ENCODE measurements around the gene CCNJ.
"Not testable (repeated sequence)": the region's sequence is repeated elsewhere in the genome, so short reads cannot be mapped to it uniquely, and the experiment has no call there.

The CCNJ gene

GRCh38 chr10:96043033-96043892 lies at the start of gene CCNJ:
Gene CCNJ, plus strand, starts transcription at chr10:96043583. Its CDS starts 811 bp downstream, at chr10:96044394.
- DNase-seq = peak; percentile 79

- DNase-seq = not testable (repeated sequence)
These were observed 49.0 kb upstream of the CCNJ start for GRCh38 chr10:95994376-95994775.

DNA sequence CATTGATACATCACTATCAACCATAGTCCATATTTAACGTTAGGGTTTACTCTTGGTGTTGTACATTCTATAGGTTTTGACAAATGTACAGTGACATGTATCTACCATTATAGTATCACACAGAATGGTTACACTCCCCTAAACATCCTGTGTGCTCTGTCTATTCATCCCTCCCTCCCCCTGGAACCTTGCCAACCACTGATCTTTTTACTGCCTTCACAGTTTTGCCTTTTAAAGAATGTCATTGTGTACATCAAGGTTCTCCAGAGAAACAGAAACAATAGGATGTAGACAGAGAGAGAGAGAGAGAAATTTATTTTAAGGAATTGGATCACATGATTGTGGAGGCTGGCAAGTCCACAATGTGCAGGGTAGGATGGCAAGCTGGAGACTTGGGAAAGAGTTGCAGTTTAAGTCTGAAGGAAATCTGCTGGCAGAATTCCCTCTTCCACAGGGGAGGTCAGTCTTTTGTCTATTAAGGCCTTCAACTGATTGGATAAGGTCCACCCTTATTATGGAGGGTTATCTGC lies 45.1 kb upstream of the CCNJ start:
- no peak for DNase-seq

GRCh38 chr10:96013956-96014355 lies 29.4 kb upstream of the CCNJ start:
- DNase-seq = no peak

DNA sequence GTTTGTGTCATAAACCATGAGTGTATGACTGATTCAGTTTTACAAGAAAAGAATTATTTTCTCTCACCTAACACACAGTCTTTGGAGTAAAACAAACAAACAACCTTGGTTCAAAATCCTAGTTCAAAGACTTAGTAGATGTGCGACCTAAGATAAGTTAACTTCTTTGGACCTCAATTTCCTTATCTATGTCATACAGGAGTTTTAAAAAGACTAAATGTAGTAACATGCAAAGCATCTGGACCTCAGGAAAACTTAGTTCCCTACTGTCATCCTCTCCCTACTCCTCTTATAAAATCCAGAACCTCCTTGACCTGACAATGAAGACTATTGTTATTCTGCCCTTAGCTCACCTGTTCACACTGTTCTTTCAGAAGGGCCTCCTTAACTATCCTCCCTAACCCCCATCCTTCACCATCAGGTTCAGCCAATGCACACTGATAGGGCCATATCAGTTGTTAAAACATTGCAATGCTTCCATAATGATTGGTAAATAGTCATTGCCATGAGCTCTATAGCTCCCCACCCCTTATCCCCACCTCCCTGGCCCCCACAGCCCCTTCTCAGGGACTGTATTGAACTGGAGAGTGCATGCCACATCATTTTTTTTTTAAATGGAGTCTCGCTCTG lies 28.8 kb upstream of the CCNJ start:
- DNase-seq = no peak

DNA sequence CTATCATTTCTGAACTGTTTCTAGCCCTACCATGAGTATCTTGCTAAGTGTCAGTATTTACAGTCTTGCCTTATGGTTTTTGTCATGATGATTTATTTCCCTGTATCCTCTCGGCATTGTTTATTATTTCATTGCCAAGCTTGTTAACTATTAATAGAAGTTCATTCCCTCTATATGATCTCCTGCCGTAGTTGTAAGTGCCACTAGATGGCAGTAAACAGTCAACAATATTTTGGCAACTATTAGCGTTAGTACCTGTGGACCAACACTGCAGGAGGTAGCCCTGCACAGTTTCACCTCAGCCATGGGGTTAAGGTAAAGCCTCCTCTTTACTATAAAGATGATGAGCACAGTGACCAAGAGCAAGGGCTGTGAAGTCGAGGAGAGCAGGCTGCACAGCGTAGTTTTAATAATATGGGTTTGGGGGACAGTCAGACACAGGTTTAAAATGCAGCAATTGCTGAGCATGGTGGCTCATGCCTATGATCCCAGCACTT lies 26.1 kb upstream of the CCNJ start:
- DNase-seq = peak; percentile 13

DNA sequence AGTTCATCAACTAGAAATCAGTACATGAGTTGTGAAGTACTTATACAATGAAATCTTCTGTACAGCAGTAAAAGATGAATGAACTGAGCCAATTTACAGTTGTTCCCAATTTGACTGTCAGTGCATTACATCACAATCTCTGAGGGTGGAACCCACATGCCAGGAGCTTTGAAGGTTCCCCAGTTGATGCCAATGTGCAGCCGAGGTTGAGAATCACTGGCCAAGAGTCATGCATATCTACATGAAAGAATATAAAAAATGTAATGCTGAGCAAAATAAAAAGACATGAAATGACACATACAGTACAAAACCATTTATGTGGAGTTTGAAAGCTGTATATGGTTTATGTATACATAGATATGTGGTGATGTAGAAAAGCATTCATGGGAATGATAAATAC lies 22.1 kb upstream of the CCNJ start:
- no peak for DNase-seq

DNA sequence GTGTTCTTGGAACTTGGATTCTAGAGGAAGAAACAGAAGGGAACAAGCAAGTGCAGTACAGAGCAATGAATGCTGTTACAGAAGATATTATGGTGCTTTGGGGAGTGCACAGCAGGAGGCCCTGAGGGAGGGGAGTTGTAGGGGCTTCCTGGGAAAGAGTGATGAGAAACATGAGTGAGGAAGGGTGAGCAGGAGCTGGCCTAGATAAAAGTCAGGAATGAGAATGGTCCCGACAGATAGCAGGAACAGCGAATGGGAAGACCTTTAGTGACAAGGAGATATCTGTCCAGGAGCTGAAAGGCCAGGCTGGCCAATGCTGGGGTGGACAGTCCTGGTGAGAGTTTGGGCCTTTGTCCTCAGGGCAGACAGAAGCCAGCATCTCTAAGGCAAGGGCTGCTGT lies 20.6 kb upstream of the CCNJ start:
- no peak for DNase-seq

DNA sequence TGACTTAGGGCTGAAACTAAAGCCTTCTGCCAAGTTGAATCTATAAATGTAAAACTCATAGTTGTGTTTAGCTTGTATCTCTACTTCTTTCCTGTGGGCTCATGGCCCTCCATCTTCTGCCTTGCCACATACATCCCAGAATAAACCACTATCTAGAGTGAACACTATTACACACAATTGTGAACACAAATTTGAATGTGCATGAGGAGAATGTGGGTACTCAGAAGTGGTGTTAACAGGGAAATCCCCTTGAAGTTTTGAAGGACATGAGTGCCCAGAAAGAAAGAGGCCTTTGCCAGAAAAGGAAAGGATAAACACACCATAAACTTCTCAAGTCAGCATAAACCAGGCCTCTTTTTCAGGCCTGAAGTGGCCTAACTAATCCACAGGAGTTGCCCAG lies 20.2 kb upstream of the CCNJ start:
- no peak for DNase-seq

GRCh38 chr10:96025566-96025965 lies 17.8 kb upstream of the CCNJ start:
- no peak for DNase-seq

DNA sequence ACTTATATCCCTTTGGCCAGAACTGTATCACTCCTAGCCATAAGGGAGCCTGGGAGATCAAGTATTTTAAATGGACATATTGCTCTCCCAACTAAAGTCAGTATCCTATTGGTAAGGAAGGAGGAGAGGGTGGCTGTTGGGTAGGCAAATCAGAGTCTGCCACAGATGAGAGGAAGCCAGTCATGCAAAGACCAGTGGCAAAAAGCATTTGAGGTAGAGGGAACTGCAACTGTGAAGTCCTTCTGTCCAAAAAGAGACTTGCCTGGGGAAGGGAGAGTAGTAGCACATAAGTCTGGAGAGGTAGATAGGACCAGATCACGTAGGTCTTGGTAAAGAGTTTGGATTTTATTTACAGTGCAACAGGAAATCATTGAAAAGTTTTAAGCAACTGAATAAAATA lies 8.8 kb upstream of the CCNJ start:
- DNase-seq = no peak

DNA sequence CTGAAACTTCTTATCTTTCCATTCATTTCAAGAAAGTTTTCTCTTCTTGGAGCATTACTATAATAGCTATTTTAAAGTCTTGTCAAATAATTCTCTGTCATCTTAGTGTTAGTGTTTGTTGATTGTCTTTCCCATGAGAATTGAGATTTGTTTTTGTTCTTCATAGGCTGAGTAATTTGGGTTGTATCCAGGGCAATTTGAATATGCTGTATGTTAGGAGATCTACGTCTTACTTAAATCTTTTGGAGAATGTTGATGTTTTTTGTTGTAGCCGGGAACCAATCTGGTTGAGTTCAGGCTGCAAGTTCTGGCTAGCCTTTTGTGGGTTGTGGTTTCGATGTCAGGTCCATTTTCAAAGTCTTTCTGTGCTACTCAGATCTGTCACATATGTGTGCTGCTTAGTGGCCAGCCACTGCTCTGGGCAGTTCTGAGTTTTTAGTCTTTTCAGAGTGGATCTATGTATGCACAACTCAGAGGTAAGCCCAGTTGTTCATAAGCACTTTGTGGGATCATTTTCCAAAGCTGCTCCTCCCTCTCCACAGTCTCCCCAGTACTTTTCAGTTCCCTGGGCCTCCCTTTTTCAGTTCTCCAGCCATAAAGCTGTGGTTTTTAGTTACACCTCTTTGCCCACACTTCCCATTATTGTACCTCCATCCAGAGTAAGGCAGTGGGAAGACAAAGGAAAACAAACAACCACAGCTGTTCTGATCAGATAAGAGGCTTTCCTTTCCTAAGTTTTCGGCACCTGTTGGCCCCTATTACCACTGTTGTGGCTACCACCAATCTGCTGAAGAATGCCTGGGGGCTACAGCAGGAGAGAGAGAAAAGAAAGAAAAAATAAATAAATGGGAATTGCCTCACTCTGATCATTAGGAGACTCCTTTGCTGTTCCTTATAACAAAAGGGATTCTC lies 4.7 kb upstream of the CCNJ start:
- DNase-seq = no peak

DNA sequence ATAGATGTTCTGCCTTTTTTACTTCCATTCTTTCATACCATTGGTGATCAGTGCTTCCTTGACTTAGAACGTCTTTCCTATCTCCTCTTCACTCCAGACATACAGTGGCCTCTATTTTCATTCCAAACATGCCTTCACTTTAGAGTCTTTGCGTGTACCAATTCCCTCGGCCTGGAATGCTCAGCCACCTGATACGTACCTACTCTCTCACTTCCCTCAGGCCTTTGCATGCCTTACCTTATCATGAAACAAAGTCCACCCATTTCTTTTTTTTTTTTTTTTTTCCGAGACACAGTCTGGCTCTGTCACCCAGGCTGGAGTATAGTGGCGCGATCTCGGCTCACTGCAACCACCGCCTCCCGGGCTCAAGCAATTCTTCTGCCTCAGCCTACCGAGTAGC lies 2.2 kb upstream of the CCNJ start:
- no peak for DNase-seq

- peak; percentile 17 for DNase-seq
These were observed 721 bp downstream of the CCNJ start for GRCh38 chr10:96043893-96044715.

DNA sequence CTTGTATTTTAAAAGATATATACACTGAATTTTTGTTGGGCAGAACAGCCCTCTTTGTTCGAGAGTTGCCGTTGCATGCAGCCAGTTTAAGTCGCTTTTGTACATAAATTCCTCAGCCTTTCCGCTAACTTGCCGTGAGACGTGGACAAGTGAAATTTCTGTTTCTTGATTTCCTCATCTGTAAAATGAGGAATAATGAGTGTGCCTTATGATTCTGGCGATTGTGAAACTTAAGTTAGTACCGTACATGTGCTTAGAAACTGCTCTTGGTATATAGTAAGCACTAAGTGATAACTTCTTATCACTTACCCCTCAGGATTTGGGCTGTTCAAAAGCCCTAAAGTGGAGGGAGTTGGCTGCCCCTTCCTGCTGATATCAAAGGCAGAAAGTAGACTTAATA lies 1.4 kb downstream of the CCNJ start:
- DNase-seq = no peak

DNA sequence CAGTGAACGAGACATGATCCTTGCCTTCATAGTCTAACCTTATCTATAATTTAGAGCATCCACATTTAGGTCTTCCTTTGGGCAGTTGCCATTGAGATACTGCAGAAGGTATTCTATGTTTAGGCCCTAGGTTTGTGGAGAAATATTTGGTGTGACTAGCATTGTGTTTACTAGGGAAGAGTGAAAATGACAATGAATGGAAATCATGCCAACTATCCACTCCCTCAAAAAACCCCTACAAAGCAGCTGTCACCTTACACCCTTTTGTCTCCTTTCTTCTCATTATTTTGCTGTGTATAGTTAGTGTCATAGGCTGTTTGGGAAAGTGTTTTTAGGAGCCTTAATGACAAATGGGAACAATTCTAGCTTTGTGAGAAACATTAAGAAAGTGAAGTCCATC lies 3.2 kb downstream of the CCNJ start:
- DNase-seq = no peak

DNA sequence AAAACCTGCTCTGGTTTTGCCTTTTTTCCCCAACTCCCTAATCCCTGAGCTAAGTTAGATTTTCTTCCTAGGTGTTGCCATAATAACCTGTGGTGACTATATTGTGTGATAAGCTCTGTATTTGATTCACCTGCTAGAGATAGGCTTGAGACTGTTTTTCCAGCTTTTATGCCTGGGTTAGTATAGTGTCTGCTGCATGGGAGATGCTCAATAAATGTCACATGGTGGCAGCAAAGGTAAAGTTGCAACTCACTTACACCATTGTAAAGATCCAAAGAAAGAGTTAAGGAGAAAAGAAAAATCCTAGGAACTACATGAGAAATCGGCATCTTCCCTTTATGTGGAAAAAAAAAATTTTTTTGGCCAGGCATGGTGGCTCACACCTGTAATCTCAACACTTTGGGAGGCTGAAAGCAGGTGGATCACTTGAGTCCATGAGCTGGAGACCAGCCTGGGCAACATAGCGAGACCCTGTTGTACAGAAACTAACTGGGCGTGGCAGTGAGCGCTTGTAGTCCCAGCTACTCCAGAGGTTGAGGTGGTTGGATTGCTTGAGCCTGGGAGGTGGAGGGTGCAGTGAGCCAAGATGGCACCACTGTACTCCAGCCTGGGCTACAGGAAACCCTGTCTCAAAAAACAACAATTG lies 3.7 kb downstream of the CCNJ start:
- DNase-seq = no peak

- not testable (repeated sequence) for DNase-seq
These were observed 4.5 kb downstream of the CCNJ start for GRCh38 chr10:96047925-96048324.

GRCh38 chr10:96049340-96049739 lies 6.0 kb downstream of the CCNJ start:
- DNase-seq = no peak

DNA sequence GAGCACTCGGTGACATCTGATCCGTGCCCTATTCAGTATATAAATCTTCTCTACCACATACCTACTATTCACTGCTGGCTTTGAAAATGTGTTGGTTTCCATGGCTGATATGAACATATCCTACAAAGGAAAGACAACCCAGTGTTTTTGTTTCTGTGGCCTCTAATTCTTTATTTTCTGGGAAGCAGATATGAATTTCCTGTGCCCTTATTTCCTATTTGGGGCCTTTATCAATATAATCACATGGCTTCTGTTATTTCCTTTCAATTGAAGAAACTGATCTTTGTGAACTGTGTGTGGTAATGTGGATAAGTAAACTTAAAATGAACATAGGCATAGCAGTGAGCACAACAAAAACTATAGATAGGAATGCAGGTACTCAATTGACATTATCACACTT lies 10.6 kb downstream of the CCNJ start:
- no peak for DNase-seq

DNA sequence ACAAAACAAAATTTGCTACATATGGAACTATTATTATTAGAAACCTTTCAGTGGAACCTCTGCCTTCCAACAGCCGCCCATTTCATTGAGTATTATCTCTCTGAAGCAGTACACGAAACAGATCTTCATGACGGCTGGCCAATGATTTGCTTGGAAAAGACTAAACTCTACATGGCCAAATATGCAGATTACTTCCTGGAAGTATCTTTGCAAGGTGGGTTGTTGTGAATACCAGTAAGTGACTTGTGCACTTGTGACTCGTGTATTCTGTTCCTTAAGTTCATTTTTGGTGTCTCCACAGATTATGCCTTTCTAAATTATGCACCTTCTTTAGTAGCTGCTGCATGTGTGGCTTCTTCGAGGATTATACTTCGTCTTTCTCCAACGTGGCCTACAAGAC lies 13.4 kb downstream of the CCNJ start:
- no peak for DNase-seq

- no peak for DNase-seq
These were observed 17.8 kb downstream of the CCNJ start for GRCh38 chr10:96061232-96061631.

Measured in T1000 (cell line).